Activated gamma-delta T cell treated with anti-CD3 and anti-CD28 coated beads, Interleukin-2, amount 50 U/mL, for 16 hours (primary cell): ENCODE results near the gene ZNF48.
A peak's percentile ranks its signal among the peaks of the same experiment; 100 is the strongest.

Experiments
- DNase-seq: peaks from one replicate; pipeline ENCODE4 v3.0.0-alpha.2; 2020; ENCODE audit warnings: low read depth

Gene ZNF48

DNA sequence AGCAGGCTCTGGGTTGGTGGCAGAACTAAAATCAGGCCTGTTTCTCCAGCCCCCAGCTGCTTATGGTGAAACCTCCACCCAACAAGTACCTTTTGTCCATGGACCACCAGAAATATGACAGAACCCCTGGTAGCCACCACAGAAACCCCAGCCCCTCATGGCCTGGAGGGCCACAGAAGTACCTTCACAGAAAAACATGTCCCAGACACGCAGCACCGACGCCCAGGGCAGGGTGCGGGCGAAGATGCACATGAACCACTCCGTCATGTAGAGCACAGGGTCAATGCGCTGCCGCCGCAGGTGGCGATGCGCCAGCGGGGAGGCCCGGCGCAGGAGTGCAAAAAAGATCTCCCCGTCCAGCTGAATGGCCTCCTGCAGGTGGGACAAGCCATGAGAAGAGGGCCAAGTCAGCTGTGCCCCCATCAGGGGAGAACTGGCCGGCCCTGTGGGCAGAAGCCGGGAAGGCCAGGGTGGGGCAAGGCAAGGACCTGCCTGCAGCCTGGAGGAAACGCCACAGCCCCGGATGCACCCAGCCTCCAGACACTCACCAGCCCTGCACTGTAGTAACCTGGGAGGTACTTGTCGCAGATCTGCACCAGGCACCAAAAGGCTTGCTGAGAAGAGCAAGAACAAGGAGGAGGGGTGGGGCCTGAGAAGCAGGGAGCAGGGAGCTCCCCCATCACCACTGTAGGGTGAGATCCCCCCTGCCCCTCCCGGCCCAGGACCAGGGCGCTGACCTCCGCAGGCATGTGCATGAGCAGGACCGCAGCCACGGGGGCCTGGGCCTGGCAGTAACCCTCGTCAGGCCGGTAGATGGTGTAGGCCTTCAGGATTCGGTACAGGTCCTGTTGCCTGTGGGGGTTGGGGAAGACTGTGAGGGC is 36.0 kb upstream of the ZNF48 start:
- DNase-seq, result no peak

DNA sequence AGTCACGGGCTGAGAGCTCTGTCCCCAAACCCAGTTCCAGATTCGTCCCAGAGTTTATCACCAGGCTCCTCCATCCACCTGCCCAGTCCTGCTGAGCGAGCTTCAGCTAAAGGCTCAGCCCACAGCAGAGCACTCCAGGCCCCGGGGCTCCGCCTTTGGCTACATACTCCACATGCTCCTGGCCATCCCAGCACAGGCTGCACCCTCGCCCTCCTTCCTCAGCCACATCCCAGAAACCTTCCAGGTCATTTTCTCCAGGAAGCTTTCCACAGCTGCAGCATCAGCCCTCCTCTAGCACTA is 35.4 kb upstream of the ZNF48 start:
- no peak for DNase-seq

DNA sequence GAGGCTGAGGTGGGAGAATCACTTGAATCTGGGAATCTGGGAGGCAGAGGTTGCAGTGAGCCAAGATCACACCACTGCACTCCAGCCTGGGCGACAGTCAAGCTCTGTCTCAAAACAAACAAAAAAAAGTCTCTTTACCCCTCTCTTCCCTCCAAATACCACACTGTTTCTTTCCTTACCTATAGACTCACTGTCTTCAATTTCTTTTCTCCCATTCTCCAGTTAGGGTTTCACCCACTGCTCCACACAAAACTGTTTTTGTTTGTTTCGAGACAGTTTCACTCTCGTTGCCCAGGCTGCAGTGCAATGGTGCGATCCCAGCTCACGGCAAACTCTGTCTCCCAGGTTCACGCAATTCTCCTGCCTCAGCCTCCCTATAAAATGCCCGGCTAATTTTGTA is 34.0 kb upstream of the ZNF48 start:
- DNase-seq, result no peak

DNA sequence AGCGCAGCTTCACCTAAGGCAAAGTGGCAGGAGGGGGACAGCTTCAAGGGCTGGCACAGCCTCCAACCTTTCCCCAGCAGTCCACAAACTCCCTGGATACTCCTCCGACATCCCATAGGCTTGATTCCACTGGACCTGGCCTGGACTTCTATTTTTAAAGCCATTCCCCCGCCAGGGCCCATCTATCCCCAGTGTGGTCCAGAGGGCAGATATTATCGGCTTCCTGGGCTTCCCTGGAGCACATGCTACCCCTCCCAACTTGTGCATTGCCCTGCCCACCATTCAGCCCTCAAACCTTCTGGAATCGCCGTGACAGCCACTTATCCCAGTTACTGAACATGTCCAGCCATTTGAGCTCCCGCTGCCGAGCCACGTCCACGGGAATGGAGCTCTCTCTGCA is 30.0 kb upstream of the ZNF48 start:
- no peak for DNase-seq

DNA sequence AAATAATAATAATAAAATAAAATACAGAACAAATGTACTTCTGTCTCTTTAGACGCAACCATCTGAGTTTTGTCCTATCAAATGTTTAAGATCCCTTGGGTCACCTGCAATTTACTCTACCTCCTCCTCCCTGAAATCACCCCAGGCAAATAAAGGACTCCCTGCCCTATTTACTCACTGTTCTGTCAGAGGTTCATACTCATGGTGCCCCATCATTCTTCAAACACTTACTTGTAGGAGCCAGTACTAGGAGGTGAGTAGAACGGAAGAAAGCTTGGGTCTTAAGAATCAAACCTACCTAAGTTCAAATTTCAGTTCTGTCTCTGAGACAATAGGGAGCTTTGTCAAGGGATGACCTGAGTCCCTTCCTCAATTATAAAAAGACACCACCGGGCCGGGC is 28.7 kb upstream of the ZNF48 start:
- DNase-seq, result no peak

DNA sequence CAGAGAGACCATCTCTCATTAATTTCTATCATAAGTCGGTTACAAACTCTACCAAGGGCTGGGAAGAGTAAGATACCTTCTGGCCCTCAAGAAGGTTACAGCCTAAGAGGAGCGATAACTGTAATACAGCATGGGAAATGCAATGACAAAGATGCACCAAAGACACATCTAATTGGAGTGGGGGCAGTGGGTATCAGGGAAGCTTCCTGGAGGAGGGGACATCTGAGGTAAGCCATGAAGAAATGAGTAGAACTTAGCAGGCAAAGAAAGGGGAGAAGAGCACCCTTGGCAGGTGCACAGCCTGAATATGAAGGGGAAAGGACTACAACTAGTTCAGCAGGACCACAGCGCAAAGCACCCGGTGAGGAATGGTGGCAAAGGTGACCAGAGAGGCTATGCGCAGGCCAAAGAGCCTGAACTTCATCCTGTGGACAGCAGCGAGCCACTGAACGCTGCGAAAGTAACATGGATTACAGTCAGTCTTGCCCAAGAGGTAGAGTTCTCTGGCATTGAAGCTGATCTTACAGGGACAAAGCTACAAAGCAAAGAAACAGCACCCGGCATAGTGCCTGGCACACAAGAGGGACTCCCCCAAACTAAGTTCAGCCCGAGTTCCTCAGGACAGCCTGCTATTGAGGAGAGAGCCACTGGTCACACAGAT is 27.7 kb upstream of the ZNF48 start:
- DNase-seq, result no peak

DNA sequence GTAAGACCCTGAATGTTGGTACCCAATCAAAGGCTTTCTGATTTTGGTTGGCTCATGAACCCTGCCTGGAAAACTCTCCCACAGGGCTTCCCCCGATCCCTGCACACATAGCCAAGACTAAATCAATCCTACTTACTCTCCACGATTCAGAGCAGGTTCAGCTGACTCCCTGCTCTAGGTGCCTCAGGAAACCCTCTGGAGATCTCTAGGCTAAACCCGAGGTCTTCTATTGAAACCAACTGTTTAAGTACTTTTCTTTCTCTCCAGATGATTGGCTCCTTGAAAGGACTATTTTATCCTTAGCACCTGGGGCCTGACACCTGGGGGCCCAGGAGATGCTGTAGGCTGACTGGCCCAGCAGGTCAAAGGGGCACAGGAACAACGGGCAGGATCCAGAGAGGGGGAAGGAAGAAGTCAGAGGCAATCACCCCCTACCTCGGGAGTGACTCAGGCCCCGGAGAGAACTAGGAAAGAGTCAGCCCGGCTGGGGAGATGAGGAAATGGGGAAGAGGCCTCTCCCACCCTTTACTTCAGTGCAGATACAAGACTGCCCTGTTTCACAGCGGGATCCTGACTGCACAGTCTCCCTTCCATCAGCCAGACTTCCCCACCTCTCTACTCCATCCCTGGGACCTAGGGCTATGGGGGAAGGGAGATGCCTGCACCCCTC is 27.0 kb upstream of the ZNF48 start:
- DNase-seq, result no peak

DNA sequence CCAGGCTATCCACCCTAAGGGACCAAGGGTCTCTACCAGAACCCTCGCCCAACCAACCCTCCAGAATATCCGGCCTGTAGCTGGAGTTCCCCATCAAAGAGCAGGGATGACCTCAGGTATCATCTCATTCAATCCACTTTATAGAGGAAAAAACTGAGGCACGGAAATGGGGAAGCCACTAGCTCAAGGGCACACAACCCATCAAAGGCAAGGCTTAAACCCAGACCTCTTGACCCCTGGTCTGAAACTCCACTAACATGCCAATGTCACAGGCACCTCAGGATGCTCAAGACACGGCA is 26.5 kb upstream of the ZNF48 start:
- DNase-seq, result no peak

DNA sequence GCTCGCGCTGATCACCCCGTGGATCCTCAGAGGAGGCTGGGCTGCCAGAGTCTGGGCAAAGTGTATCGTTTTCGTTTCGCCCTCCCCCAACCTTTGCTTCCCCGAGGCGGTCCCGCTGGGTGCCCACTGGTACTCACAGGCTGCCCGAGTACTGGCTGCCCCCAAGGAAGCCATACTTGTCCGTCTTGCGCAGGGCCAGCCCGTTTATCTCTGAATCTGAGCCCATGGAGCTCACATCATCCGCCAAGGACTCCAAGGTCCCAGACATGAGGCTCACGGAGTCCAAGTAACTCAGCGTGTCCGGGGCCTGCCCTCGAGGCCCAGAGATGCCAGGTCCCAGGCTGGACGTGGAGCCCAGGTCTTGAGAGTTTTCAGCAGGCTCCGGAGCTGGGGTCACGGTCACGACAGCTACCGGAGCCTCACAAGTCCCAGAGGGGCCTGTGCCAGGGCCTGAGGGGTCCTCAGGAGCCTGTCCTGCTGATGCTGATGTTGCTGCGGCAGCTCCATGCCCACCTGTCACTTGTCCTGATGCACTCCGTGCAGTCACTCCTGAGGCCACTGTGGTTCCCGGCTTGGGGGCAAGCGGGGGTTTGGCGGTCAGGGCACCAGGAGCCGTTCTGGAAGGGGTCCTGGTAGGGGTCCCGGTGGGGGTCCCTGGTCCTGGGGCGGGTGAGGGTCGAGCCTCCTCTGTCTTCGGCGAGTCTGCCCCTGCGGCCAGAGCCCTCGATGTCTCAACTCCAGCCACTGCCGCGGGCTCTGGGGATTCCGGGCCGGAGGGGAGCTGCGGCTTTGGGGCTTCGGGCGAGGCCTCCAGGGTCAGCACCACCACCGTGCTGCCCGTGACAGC is 25.9 kb upstream of the ZNF48 start:
- no peak for DNase-seq

DNA sequence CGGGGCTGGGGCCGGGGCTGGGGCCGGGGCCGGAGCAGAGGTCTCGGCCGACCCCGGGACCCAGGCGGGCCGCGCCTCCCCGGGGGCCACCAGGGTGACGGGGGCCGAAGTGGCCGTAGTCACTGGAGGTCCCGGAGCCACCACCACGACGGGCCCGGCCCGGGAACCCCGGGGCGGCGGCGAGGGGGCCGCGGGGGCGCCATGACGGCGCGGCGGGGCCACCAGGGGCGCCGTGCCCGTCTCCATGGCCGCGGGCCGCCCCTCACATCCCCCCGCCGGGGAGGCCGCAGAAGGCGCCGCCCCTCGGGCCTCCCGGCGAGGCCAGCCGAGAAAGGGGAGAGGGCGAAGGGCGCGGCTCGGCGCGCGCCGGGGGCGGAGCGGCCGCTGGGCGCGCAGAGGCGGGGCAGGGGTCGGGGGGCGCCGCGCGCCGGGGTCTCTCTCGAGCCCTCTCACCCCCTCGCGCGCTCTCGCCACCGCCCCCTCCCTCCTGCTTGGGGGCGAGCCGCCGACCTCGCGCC is 25.2 kb upstream of the ZNF48 start:
- no peak for DNase-seq

DNA sequence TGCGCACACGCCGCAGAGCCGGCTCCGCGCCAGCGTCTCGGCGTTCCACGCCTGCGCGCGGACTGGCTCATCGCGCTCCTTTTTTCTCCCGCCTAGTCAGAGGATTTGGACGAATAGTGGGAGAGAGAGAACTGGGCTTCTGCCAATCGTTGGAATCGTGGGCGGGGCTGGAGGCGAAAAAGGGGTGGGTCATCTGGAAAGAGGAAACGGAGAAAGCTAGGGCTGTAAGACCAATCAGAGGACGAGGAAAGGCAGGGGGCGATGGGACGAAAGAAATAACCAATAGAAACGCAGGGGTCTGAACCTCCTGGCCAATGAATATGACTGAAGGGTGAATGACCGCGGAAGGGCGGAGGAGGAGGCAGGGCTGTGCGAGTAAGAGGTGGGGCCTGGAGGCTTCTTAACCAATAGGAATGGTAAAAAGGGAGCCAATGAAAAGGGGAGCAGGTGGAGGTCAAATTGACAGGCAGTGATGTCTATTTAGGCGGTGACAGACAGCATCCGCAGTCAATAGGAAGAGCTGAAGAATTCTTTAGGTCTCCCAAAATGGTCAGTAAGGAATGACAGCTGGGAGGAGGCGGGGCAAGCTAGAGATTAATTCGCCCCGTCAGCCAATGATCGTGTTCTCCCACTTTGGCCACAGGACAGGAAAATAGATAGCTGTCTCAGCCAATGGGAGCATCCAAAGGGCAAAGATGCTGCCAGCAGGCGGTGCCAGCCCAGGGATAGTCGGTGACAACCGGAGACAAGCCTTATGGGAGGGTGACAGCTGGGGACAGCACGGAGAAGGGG is 24.6 kb upstream of the ZNF48 start, which contains the start of gene TBC1D10B:
TBC1D10B (minus strand) TSS at position 39 of the 792 bp plus-strand sequence. CDS start 311 bp downstream, outside the sequence.
- DNase-seq, result peak; percentile 98

DNA sequence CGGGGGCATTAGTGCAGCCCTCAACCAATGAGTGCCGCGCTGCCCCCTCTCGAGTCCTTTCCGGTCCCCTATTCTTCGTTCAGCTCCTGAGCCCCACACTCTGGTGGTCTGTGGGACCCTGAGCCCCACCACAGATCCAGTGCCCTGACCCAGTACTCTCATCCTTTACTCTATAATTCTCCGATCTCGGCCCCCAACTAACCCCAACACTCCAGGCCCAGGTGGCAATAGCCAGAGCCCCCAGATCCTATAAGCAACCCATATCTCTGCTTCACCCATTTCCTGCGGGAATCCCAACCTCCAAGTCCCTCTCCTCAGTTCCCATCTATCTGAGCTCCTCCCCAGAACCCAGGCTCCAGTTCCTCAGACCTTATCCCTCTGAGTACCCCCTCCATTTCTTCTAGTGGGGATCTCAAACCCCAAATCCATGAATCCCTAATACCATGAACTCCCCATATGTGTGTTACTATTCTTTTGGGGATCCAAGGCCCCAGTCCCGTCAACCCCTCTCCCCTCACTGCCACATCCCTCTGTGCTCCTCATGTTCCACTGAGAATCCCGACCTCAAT is 23.9 kb upstream of the ZNF48 start:
- no peak for DNase-seq

DNA sequence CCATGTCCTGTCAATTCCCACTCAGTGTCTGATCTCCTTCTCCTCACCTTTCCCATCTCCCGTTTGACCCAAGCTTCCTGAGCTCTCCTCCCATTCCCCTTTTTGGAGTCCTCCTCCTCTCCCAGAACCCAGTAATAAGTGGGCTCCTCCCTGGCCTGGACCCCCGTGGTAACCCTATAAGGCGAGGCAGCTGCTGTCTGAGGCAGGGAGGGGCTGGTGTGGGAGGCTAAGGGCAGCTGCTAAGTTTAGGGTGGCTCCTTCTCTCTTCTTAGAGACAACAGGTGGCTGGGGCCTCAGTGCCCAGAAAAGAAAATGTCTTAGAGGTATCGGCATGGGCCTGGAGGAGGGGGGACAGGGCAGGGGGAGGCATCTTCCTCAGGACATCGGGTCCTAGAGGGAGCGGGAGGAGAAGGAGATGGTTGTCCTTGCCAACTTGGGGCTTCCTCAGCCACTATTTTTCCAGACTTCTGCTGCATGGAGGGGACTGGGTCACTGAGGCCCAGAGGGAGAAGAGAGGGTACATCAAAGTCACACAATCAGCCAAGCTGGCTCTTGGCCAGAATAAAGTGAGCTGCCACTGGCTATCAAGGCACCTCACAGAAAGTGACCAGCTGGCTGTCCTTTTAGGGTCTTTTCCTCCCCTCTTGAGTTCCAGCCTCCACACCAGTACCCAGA is 23.0 kb upstream of the ZNF48 start:
- no peak for DNase-seq

DNA sequence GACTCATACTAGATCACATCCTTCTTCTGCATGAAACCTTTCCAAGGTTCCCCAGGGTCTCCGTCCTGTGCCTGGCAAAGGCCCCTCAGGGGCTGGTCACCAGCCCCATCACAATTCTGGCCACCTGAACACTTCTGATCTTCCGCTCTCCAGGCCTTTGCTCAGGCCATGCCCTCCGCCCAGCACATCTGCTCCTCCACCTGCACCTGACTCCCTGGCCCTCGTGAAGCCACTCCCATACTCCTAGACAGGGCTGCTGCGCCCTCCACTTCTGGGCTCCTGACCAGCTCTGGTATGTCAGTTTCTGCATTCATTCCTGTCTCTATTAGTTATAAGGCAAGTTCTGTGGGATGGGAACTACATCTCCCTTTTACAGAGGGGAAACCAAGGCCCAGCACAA is 22.5 kb upstream of the ZNF48 start:
- no peak for DNase-seq

DNA sequence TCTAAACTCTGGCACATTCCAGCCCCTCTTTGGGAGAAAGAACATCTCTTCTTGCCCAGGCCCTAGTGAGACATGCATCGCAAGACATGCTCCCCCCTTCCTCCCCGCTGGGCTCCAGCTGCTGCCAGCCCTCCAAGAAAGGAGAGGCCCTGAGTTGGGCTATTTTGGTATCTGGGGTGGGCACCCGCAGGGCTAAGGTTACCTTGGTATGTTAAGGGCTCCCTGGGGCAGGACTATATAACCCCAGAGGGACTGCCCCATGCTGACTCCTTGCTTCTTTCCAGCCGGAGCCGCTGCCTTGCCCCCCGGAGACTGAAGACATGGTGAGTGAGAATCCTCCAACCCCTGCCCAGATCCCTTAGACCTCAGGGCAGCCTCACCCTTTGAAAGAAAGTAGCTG is 20.7 kb upstream of the ZNF48 start, which contains the start of gene MYL11:
MYL11 (plus strand) TSS at position 265 of the 400 bp plus-strand sequence; CDS start at position 321, 56 bp downstream.
- DNase-seq, result no peak

DNA sequence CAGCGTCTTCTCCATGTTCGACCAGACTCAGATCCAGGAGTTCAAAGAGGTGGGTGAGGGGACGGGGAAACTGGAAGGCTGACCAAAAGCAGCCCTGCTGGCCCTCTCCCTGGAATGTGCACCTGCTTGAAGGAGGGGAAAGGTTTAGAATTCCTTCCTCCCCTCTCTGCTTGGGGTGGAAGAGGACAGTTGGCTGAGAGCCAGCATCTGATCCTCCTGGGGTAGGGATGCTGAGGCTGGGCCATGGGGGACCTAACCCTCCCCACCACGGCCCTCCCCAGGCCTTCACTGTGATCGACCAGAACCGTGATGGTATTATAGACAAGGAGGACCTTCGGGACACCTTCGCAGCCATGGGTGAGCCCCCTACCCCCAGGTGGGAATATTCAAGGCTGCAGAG is 19.4 kb upstream of the ZNF48 start:
- no peak for DNase-seq

DNA sequence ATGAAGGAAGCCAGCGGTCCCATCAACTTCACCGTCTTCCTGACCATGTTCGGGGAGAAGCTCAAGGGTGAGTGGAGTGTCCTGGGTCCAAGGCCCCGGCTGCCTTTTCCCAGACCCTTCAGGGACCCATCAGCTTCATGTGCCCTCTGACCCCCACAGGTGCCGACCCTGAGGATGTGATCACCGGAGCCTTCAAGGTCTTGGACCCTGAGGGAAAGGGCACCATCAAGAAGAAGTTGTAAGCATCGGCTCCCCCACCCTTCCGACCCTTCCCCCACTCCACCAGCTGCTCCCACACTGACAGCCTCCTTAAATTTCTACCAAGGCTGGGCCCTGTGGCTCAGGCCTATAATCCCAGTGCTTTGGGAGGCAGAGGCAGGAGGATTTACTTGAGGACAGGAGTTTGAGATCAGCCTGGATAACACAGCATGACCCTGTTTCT is 18.7 kb upstream of the ZNF48 start:
- DNase-seq, result no peak

DNA sequence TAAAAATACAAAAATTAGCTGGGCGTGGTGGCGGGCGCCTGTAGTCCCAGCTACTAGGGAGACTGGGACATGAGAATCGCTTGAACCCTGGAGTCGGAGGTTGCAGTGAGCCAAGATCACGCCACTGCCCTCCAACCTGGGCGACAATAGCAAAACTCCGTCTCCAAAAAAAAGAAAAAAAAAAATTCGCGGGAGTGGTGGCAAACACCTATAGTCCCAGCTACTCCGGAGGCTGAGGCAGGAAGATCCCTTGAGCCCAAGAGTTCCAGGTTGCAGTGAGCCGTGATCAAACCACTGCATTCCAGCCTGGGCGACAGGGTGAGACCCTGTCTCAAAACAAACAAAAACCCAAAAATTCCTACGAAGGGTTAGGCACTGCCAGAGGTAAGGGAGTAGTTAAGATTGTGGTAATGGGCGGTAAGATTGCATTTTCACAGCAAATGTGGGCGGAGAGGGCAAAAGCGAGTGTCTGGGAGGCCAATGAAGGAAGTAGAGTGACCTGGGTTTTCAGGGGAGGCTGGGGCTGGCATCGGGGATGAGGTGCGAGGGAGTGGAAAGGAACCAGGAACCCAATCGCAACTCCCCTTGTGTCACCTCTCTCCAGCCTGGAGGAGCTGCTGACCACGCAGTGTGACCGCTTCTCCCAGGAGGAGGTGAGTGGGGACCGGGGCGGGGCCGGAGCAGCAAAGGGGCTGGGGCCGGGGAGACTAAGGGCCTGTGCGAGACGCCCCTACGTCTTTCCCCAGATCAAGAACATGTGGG is 18.0 kb upstream of the ZNF48 start:
- no peak for DNase-seq

DNA sequence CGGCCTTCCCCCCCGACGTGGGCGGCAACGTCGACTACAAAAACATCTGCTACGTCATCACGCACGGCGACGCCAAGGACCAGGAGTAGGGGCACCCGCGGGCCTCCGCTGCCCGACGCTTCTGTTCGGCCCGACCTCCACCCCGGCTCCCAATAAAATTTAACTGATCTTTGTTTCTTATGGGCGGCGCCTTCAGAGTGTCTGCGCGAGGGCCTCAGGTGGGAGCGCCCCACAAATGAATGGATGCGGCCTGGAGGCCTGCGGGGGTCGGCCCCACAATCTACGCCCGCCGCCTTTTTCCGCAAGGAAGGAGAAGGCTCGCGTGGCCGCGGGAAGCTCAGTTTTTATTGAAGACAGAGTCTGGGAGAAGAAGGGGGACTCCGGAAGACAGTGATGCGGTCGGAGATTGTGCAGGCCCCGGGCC is 17.4 kb upstream of the ZNF48 start:
- peak; percentile 74 for DNase-seq
